Gastrocnemius medialis (tissue), 4 donors: ENCODE results near the gene ZEB2.

Experiments used
- POLR2A ChIP-seq, 2 donors: fragments of 450-650 bp; IDR thresholded peaks; one replicate each; pipeline ENCODE4 v1.6.1; 2017; ENCODE audit warnings: antibody characterized with exemption in 2 of 2, mild to moderate bottlenecking in 2 of 2, moderate library complexity in 2 of 2
- TF ChIP-seq, protein P1 (sequence below), 5 experiments: fragments of 450-650 bp in 3 of 5; fragments of 200-600 bp in 2 of 5; sonication (generic) in 2 of 5; IDR thresholded peaks in 4 of 5; conservative IDR thresholded peaks in 1 of 5; 1 replicate in 4 of 5; 2 replicates in 1 of 5; pipeline ENCODE4 v1.5.1; 2016 to 2019; ENCODE audit warnings: antibody characterized with exemption in 5 of 5, mild to moderate bottlenecking in 3 of 5, moderate library complexity in 3 of 5

DNA sequence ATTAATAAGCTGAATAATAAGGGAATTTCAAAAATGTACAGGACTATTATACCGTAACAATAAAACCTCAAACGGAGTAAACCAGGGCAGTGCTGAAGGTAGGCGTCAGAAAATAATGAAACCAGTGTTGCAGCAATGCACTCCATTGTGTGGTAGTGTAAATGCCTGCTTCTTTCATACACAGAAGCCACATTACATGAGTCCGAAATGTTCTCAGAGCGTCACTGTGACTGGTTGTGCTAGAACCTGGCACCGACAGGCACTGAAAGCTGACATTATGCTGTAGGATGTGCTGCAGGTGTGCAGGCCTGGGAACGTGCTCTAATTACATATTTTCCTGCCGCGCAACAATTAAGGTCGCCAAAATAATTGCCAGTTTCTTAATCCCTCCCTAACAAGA is 53.3 kb downstream of the ZEB2 start:
- TF ChIP-seq, protein P1, sequence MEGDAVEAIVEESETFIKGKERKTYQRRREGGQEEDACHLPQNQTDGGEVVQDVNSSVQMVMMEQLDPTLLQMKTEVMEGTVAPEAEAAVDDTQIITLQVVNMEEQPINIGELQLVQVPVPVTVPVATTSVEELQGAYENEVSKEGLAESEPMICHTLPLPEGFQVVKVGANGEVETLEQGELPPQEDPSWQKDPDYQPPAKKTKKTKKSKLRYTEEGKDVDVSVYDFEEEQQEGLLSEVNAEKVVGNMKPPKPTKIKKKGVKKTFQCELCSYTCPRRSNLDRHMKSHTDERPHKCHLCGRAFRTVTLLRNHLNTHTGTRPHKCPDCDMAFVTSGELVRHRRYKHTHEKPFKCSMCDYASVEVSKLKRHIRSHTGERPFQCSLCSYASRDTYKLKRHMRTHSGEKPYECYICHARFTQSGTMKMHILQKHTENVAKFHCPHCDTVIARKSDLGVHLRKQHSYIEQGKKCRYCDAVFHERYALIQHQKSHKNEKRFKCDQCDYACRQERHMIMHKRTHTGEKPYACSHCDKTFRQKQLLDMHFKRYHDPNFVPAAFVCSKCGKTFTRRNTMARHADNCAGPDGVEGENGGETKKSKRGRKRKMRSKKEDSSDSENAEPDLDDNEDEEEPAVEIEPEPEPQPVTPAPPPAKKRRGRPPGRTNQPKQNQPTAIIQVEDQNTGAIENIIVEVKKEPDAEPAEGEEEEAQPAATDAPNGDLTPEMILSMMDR (IDR thresholded peaks at IDR 0.05 in 4 of 5, conservative IDR thresholded peaks at IDR 0.05 in 1 of 5): no peak
- TF ChIP-seq POLR2A (IDR thresholded peaks at IDR 0.05): no peak
